Activated T-cell treated with anti-CD3 and anti-CD28 coated beads, Interleukin-2, amount 50 U/mL, for 72 hours (primary cell): ENCODE data around the gene LYZL1. TPM values are rescaled to one million over a fixed set of nuclear protein-coding genes. Genes with fewer than 3 reads are reported as not detected.
"Not testable (repeated sequence)": the region's sequence is repeated elsewhere in the genome, so short reads cannot be mapped to it uniquely, and the experiment has no call there.

Source experiments
- ATAC-seq, 2 donors: fragments of 150-1000 bp; cut with Tn5 transposase; replicated peaks in 1 of 2; 2 replicates each; pipeline ENCODE4 v1.10.0; 2021; ENCODE audit warnings: moderate library complexity in 2 of 2, mild to moderate bottlenecking in 1 of 2
- DNase-seq, 2 donors: peaks; one replicate each; pipeline ENCODE4 v3.0.0; 2021 to 2022; ENCODE audit warnings: mixed read lengths in 1 of 2
- H3K27ac Mint-ChIP-seq: one replicate; pipeline ENCODE4 v1.8.0; 2022; ENCODE audit warnings: mild to moderate bottlenecking, moderate library complexity, mixed read lengths
- H3K27me3 Mint-ChIP-seq: one replicate; pipeline ENCODE4 v1.8.0; 2022; ENCODE audit warnings: low read depth, mixed read lengths
- H3K36me3 Mint-ChIP-seq, 2 donors: one replicate each; pipeline ENCODE4 v1.8.0; 2022; ENCODE audit warnings: mixed read lengths in 2 of 2, mild to moderate bottlenecking in 1 of 2; ENCODE audit not compliant: insufficient read depth in 2 of 2
- H3K4me1 Mint-ChIP-seq: one replicate; pipeline ENCODE4 v1.8.0; 2022; ENCODE audit warnings: low read depth, mixed read lengths
- H3K4me3 Mint-ChIP-seq, 2 donors: one replicate each; pipeline ENCODE4 v1.8.0; 2022; ENCODE audit warnings: mild to moderate bottlenecking in 2 of 2, mixed read lengths in 2 of 2, moderate library complexity in 2 of 2
- H3K9me3 Mint-ChIP-seq, 2 donors: one replicate each; pipeline ENCODE4 v1.8.0; 2022; ENCODE audit warnings: mixed read lengths in 2 of 2
- total RNA-seq, 2 donors: library from RNA; stranded (reverse); gene quantifications; one replicate each; pipeline ENCODE4 v1.2.3, GENCODE V29; 2022

LYZL1 gene
- total RNA-seq, result not detected

DNA sequence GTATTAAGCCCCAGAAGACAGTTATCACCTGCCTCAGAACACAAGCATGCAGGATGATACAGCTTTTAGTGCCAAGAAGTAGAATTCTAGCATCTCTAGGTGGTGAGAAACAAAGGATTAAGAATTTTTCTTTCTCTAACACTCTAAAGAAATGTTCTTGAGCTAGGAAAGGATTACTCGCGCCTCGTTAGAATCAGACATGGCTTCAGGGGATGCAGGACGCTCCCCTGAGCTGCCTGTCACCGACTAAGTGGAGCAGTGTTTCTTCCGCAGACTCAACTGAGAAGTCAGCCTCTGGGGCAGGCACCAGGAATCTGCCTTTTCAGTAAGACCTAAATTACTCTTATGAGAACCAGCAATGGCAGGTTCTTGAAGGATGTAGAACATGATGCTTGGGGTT lies at the start of gene LYZL1:
Gene LYZL1, plus strand, starts transcription at position 165 of the 400 bp plus-strand sequence. CDS start 2,798 bp downstream, outside the sequence.
- not testable (repeated sequence) for H3K9me3 Mint-ChIP-seq, H3K4me1 Mint-ChIP-seq, H3K4me3 Mint-ChIP-seq, DNase-seq, H3K27ac Mint-ChIP-seq, H3K36me3 Mint-ChIP-seq, ATAC-seq
- H3K27me3 Mint-ChIP-seq, result peaks cover 12% of the 10 kb centered on the region

- Mint-ChIP-seq H3K4me1 (no peaks in the 10 kb centered on the region), H3K27me3 (peaks cover 10% of the 10 kb centered on the region), H3K36me3 (no peaks in the 10 kb centered on the region), H3K27ac (no peak overlapping the region), H3K4me3 (no peak overlapping the region), H3K9me3 (peaks cover 0 to 1% of the 10 kb centered on the region in 2 donors)
- no peak for ATAC-seq
- no peak for DNase-seq
Measured at GRCh38 chr10:29239569-29240472, 49.0 kb upstream of the LYZL1 start.

DNA sequence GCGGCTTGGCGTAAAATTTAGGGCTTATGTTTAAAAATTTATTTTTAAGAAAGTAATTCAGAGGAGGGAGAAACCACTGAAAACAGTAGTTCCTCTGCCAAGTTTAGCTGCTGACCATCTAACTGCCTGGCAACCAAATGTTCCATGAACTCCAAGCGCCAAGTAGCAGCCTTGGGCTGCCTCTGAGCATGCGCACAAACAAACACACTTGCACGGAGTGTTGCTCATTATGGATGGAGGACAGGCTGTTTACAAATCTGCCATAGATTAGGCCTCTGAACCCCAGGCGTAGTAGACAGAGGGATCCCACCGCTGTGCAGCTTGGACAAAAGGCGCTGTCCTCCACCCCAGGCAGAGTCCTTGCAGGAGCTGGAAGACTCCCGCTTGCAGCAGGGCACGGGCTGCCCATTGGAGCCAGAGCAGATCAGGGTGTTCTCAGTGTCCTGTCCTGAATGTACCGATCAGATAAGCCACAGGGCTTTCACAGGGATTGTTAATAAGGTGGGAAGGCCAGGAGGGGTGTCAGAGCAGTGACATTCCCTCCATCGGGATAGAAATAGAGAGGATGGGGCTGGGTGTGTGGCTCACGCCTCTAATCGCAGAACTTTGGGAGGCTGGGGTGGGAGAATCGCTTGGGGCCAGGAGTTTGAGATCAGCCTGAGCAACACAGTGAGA lies 47.7 kb upstream of the LYZL1 start:
- H3K36me3 Mint-ChIP-seq, result no peaks in the 10 kb centered on the region
- no peak overlapping the region for H3K27ac Mint-ChIP-seq
- DNase-seq, result no peak
- peaks cover 0 to 3% of the 10 kb centered on the region in 2 donors for H3K9me3 Mint-ChIP-seq
- no peak for ATAC-seq
- H3K4me3 Mint-ChIP-seq, result no peak overlapping the region
- H3K27me3 Mint-ChIP-seq, result peaks cover 14% of the 10 kb centered on the region
- no peaks in the 10 kb centered on the region for H3K4me1 Mint-ChIP-seq

GRCh38 chr10:29241925-29242324 lies 46.9 kb upstream of the LYZL1 start:
- Mint-ChIP-seq H3K27ac (no peak overlapping the region), H3K4me1 (no peaks in the 10 kb centered on the region), H3K27me3 (peaks cover 14% of the 10 kb centered on the region), H3K4me3 (no peak overlapping the region), H3K36me3 (no peaks in the 10 kb centered on the region), H3K9me3 (peaks cover 0 to 3% of the 10 kb centered on the region in 2 donors)
- no peak for ATAC-seq
- no peak for DNase-seq

DNA sequence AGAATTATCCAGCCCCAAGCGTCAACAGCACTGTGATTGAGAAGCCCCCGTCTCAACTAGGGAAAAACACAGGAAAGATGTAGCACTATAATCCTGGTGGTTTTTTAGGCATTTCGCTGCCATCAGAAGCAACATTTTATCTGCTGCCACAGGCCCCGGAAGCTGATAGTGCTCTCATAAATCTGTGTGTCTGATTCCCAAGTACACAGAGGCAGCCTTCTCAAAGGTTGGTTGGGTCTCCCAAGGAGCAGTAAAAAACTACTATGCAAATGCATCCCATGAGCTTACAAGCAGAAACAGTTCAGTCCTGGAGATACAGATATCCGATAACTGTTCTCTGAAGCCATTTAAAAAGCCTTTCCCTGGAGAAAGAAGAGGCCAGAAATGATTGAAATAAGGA lies 45.8 kb upstream of the LYZL1 start:
- Mint-ChIP-seq H3K27me3 (peaks cover 14% of the 10 kb centered on the region), H3K27ac (no peak overlapping the region), H3K4me1 (no peaks in the 10 kb centered on the region), H3K9me3 (peaks cover 0 to 3% of the 10 kb centered on the region in 2 donors), H3K36me3 (no peaks in the 10 kb centered on the region), H3K4me3 (no peak overlapping the region)
- ATAC-seq (no peak), DNase-seq (no peak)

DNA sequence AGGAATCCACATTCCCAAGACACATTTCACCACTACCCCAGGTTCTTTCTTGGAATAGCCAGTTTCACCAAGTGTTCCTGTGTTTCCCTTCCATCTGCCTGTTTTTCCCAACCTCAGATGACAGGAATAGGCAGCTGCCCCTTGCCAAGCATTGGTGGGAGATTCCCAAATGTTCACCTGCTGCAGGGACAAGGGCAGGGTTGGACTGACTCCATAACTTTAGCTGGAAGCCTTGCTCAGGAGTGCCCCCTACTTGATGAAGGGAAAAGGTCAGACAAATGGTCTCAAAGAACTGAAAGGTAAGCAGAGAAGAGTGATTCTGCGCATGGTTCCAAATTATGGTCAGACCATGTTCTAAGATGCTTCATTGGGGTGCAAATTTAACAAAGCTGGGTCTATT lies 45.1 kb upstream of the LYZL1 start:
- Mint-ChIP-seq H3K27me3 (peaks cover 14% of the 10 kb centered on the region), H3K27ac (no peak overlapping the region), H3K9me3 (peaks cover 0 to 3% of the 10 kb centered on the region in 2 donors), H3K36me3 (no peaks in the 10 kb centered on the region), H3K4me1 (no peaks in the 10 kb centered on the region), H3K4me3 (no peak overlapping the region)
- DNase-seq (no peak), ATAC-seq (no peak)

- H3K9me3 Mint-ChIP-seq, result peaks cover 0 to 3% of the 10 kb centered on the region in 2 donors
- ATAC-seq (no peak), DNase-seq (no peak)
- no peaks in the 10 kb centered on the region for H3K4me1 Mint-ChIP-seq
- H3K27me3 Mint-ChIP-seq, result peaks cover 11% of the 10 kb centered on the region
- H3K27ac Mint-ChIP-seq, result no peak overlapping the region
- no peak overlapping the region for H3K4me3 Mint-ChIP-seq
- no peaks in the 10 kb centered on the region for H3K36me3 Mint-ChIP-seq
Measured at GRCh38 chr10:29244978-29245377, 43.9 kb upstream of the LYZL1 start.

DNA sequence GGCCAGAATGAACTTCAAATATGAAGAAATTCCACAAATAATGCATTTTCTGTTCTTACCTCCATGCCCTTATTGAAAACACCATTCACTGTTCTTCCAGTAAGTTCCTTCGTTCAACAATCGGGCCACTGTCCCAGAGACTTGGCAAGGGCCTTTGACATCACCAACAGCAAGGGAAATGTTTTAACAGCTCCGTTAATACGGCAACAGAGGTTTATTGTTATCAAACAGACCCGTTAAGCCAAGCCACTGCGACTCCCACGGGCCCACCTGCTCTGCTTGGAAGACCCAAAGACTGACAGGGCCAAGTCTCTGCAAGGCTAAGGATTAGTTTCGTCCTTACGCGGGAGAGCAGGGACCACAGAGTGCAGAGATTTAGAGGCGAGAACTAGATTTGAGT lies 43.4 kb upstream of the LYZL1 start:
- ATAC-seq (no peak), DNase-seq (no peak)
- H3K9me3 Mint-ChIP-seq, result peaks cover 0 to 3% of the 10 kb centered on the region in 2 donors
- H3K27me3 Mint-ChIP-seq, result peaks cover 7% of the 10 kb centered on the region
- H3K4me3 Mint-ChIP-seq, result no peak overlapping the region
- no peak overlapping the region for H3K27ac Mint-ChIP-seq
- no peaks in the 10 kb centered on the region for H3K4me1 Mint-ChIP-seq
- H3K36me3 Mint-ChIP-seq, result no peaks in the 10 kb centered on the region

DNA sequence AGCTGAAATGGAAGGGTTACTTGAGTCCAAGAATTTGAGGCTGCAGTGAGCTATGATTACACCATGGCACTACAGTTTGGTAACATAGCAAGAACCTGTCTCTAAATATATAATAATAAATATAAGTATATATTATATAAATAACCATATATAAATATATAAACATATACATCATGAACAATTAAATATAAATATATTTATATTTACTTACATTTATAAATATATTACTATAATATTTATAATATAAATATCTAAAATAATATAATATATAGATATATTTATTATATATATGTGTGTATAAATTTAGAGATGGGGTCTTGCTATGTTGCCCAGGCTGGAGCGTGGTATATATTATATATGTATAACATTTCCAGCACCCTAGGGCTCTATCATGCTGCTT lies 42.4 kb upstream of the LYZL1 start:
- no peaks in the 10 kb centered on the region for H3K4me1 Mint-ChIP-seq
- H3K4me3 Mint-ChIP-seq, result no peak overlapping the region

GRCh38 chr10:29248158-29248557 lies 40.7 kb upstream of the LYZL1 start:
- Mint-ChIP-seq H3K9me3 (peaks cover 0 to 3% of the 10 kb centered on the region in 2 donors), H3K4me1 (no peaks in the 10 kb centered on the region), H3K36me3 (no peaks in the 10 kb centered on the region), H3K27ac (no peak overlapping the region), H3K4me3 (no peak overlapping the region), H3K27me3 (peaks cover 7% of the 10 kb centered on the region)
- ATAC-seq, result no peak
- no peak for DNase-seq

More for the DNA sequence above, 42.4 kb upstream of the LYZL1 start:
- DNase-seq (no peak), ATAC-seq (no peak)
- H3K27me3 Mint-ChIP-seq, result peaks cover 7% of the 10 kb centered on the region
- no peaks in the 10 kb centered on the region for H3K36me3 Mint-ChIP-seq
- peaks cover 0 to 3% of the 10 kb centered on the region in 2 donors for H3K9me3 Mint-ChIP-seq
- H3K27ac Mint-ChIP-seq, result no peak overlapping the region

DNA sequence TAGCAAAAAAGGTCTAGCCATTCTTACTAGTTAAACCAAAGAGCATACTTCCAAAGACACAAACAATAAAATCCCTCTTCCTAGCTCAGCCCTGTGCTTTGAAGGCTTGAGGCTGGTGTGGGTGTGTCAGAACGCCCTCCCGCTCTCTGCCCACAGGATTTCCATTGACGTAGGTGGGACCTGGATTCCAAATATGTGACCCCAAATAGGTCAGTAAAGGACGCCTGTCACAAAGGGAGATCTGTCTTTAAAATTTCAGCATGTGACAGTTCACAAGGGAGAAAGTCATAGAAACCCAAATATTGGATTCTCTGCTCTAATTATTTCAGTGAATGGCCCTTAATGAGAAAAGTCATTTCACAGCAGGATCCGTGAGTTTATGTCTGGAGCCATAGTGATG lies 39.9 kb upstream of the LYZL1 start:
- no peaks in the 10 kb centered on the region for H3K4me1 Mint-ChIP-seq
- DNase-seq (no peak), ATAC-seq (no peak)
- no peaks in the 10 kb centered on the region for H3K36me3 Mint-ChIP-seq
- peaks cover 0 to 3% of the 10 kb centered on the region in 2 donors for H3K9me3 Mint-ChIP-seq
- H3K27ac Mint-ChIP-seq, result no peak overlapping the region
- H3K4me3 Mint-ChIP-seq, result no peak overlapping the region
- H3K27me3 Mint-ChIP-seq, result peaks cover 7% of the 10 kb centered on the region

DNA sequence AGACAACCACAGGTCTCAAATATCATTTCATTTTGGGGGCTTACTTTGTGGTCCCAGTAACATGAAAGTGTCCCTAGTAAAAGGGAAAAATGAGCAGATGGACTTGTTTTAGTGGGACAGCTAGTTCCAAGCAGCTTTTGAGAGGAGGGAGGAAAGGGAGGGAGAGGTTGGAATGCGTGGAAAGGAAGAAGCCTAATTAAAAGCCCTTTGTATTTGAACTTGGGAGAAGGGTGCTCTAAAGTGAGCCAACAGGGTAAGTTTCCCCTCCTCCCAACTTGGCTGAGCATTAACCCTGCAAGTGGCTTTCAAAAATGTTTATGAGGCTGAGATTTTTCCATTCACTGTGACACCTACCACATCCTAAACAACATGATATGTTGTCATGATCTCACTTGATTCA lies 38.8 kb upstream of the LYZL1 start:
- Mint-ChIP-seq H3K27ac (no peak overlapping the region), H3K27me3 (peaks cover 2% of the 10 kb centered on the region), H3K36me3 (no peaks in the 10 kb centered on the region), H3K4me3 (no peak overlapping the region), H3K9me3 (no peaks in the 10 kb centered on the region), H3K4me1 (no peaks in the 10 kb centered on the region)
- DNase-seq, result no peak
- ATAC-seq, result no peak

GRCh38 chr10:29252811-29253689 lies 35.8 kb upstream of the LYZL1 start:
- ATAC-seq (no peak), DNase-seq (no peak)
- H3K27ac Mint-ChIP-seq, result no peak overlapping the region
- peaks cover 21% of the 10 kb centered on the region for H3K27me3 Mint-ChIP-seq
- H3K36me3 Mint-ChIP-seq, result no peaks in the 10 kb centered on the region
- no peaks in the 10 kb centered on the region for H3K4me1 Mint-ChIP-seq
- H3K4me3 Mint-ChIP-seq, result no peak overlapping the region
- H3K9me3 Mint-ChIP-seq, result no peaks in the 10 kb centered on the region
